ENCODE measurements around the gene DHX40.
A peak's percentile ranks its signal among the peaks of the same experiment; 100 is the strongest.

Gene DHX40

DNA sequence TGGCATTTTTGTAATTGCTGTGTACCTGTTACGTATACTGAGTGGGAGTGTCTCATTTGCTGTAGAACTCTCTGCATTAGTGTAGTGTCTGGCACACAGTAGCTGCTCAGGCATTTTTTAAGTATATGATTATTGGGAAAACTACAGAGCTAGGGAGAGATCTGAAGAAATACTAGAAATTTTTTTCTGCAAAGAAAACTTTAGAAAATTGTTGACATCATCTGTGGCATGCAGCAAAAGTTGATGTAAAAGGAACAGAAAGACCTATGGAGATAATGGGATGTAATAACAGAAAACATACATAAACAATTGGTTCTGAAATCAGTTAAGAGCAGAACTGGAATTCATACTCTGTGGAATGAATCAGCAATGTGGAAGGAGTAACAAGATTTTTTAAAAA lies 65.9 kb downstream of the DHX40 start:
- DNase-seq, result no peak

- no peak for DNase-seq
Measured at GRCh38 chr17:59632398-59632797, 67.0 kb downstream of the DHX40 start.

DNA sequence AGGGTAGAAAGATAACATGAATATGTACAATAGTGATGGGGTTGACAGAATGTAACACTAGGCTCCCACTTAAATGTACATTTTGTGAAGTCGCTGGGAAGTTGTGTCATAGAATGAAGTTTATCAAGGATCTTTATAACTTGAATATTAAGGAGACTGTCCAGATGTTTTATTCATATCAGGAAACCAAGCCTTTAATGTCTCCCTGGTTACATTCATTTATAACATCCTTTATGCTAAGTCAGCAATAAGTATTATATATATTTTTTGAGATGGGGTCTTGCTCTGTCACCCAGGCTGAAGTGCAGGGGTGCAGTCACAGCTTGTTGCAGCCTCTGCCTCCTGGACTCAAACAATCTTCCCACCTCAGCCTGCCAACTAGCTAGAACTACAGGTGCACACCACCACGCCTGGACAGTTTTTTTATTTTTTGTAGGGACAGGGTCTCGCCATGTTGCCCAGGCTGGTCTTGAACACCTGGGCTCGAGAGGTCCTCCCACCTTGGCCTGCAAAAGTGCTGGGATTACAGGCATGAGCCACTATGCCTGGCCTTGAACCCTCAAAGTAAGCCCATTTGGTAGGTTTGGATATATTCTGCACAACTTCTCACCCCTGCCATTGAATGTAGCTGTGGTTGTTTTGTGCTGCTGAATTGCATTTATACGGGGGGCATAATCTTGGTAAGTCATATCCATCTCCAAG lies 68.4 kb downstream of the DHX40 start:
- no peak for DNase-seq

DNA sequence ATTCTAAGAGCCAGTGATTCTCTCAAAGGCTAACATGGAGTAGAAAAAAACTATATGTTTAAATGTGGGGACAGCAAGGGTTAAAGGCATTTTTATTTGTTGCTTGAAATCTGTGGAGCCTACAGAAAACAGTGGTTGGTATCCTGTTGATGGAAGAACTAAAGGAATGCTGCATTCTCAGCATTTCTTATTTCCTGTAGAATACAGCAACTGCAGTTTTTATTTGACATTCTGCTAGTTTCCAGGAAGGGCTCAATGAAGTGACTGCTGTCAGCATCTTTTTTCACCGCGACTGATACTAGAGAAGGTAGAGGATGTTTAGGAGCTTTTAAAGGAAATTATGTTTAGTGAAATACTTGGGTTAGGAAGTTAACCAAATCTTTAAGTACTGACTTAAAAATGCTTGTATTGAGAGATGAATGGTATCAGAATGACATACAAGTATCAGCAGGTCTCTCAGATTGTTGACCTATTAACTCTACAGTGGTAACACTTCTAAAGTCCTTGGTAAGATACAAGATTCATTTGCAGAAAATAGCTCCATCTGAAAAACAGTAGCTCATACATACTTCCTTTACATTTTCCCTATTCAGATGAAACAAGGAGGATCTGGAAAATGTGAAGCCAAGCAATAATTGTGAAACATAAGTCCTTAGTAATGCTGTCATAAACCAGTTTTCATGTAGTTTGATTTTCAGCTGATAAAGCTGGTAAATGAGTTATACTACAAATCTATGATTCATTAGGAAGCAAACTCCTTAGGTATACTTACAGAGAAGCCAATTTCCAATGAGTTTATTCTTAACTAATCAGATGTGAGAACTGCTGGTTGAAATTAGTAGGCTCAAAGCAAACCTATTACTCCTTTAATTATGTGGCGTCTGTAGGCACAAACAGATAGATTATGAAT lies 69.5 kb downstream of the DHX40 start:
- peak in 1 of 2 donors; percentile 25 for DNase-seq

DNA sequence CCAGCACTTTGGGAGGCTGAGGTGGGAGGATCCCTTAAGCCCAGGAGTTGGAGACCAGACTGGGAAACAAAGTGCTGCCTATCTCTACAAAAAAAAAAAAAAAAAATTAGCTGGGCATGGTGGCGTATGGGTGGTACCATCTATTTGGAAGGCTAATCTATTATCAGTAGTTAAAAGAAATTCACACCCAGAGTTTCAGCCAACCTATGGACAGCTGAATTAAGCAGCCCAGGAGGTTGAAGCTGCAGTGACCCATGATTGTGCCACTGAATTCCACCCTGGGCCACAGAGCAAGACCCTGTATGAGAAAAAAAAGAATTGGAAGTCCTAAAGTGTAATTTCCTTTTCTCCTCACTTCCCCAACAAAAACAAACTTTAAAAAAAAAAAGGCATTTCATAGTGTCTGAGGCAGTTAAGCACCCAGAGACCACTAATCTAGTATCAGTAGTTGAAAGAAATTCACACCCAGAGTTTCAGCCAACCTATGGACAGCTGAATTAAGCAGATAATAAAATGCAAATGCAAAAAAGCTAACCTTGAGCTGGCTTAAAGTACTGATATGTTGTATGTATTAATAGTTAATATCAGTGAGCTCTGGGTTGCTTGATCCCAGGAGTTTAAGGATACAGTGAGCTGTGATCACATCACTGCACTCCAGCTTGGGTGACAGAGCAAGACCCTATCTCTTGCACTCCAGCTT lies 72.4 kb downstream of the DHX40 start:
- DNase-seq, result no peak

DNA sequence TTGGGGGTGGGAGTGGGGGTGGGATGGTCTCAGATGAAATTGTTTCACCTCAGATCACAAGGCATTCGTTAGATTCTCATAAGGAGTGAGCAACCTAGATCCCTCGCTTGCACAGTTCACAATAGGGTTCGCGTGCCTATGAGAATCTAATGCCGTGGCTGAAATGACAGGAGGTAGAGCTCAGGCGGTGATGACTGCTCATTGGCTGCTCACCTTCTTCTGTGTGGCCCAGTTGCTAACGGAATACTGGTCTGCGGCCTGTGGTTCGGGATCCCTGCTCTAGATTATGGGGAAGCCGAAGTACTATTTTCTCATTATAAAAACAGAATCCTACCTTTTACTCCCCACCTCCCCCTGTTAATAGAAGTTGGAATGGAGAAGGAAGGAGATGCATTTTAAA lies 73.1 kb downstream of the DHX40 start:
- DNase-seq, result no peak

DNA sequence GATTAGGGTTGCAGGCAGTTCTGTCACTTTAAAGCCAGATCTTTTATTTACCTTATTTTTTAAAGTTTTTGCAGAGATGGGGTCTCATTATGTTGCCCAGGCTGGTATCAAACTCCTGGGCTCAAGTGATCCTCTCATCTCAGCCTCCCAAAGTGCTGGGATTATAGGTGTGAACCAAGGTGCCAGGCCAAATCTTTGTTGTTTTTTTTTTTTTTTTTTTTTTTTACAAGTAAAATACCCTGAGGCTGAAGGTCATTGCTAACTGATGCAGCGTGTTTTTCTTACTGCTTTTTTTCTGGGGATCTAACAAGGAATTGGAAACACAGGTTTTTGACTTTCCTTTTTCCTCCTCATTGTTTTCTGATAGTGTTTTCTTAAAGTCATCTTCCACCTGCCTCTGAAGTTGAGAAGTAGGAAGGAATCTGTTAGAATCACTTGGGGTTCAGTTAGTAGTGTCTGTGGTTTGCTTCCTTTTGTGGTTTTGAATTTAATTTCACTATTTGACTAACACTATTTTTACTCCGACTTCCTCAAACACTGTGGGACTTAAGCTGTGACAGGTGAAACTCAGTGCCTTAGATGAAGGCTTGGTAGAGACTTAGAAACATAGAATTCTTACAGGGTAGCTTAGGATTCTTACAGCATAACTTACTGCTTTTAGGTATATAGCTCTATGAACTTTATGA lies 76.5 kb downstream of the DHX40 start:
- peak in 1 of 2 donors; percentile 40 for DNase-seq

DNA sequence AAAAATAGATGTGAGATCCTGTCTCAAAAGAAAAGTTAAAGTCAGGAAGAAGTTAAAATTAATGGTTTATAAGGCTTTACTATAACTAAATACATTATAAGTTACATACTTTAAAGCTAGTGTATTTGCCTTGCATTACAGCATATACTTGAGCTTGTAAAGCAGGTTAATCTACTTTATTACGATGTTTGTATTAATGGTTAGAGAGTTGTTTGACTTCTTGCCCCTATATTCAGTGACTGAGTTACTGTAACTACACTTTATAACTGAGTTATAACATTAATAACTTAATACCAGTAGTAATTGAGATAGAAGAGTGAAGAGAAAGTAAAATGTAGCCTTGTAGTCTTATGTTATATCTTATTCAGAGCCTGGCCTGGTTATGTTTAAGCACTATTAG lies 77.2 kb downstream of the DHX40 start:
- no peak for DNase-seq

GRCh38 chr17:59643159-59644140 lies 78.0 kb downstream of the DHX40 start:
- DNase-seq, result no peak

GRCh38 chr17:59647288-59647687 lies 81.9 kb downstream of the DHX40 start:
- no peak for DNase-seq

- no peak for DNase-seq
Measured at GRCh38 chr17:59649886-59650285, 84.5 kb downstream of the DHX40 start.

- DNase-seq, result no peak
Measured at GRCh38 chr17:59650642-59651041, 85.2 kb downstream of the DHX40 start.

- peak in 1 of 2 donors; percentile 25 for DNase-seq
Measured at GRCh38 chr17:59651346-59651745, 85.9 kb downstream of the DHX40 start.

DNA sequence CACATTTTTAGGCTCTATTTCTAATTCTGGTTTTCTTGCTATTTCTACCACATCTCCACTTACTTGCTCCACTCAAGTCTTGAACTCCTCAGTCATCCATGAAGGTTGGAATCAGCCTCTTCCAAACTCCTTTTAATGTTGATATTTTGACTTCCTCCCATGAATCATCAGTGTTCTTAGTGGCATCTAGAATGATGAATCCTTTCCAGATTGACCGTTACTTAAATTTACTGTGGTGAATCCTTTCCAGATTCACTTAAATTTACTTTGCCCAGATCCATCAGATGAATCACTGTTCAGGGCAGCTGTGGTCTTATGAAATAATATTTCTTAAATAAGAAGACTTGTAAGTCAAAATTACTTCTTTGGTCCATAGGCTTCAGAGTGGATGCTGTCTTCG lies 86.7 kb downstream of the DHX40 start:
- DNase-seq, result no peak

GRCh38 chr17:59656624-59657023 lies 91.2 kb downstream of the DHX40 start:
- DNase-seq, result peak in 1 of 2 donors; percentile 42

Measured in CD4-positive, alpha-beta T cell treated with Interferon alpha-2 for 1 hour (primary cell).